CD4-positive, CD25-positive, alpha-beta regulatory T cell (primary cell): Measurements from ENCODE around the gene CTDNEP1. TPM values are rescaled to one million over a fixed set of nuclear protein-coding genes. Genes with fewer than 3 reads are reported as not detected.

ENCODE experiments used
- polyA plus RNA-seq, 4 donors: library from polyadenylated mRNA; unstranded; fragments of 300-500 nt; fragmentation: Illumina TruSeq; gene quantifications; one replicate each; pipeline ENCODE4 v1.2.3, GENCODE V29; 2021
- total RNA-seq: library from RNA; stranded (reverse); gene quantifications from one replicate; pipeline ENCODE4 v1.2.3, GENCODE V29; 2022

Gene CTDNEP1
- total and polyA plus RNA-seq, 5 donors from 2014 or later = 33.0 to 114 (median 39.3) TPM

Other genes with a start within 250 kb of the CTDNEP1 start
Only the 30 nearest of the 35 such genes appear.
- gene SLC16A13, start 215.7 kb downstream of the CTDNEP1 start, total RNA-seq = 3.8 TPM
- gene SLC16A13, start 215.7 kb downstream of the CTDNEP1 start, polyA plus RNA-seq = 1 to 10 TPM; 1.1 to 1.9 (median 1.5) TPM
- 0.39 TPM for gene SLC16A11, start 207.6 kb downstream of the CTDNEP1 start, total RNA-seq
- gene SLC16A11, start 207.6 kb downstream of the CTDNEP1 start, polyA plus RNA-seq = 1 to 10 TPM in 1 of 4 donors, under 1 TPM in 2, not detected in 1; 0.30 to 1.2 (median 0.67) TPM
- not detected for gene CLEC10A, start 171.5 kb downstream of the CTDNEP1 start, total RNA-seq
- gene CLEC10A, start 171.5 kb downstream of the CTDNEP1 start, polyA plus RNA-seq = not detected
- not detected for gene ASGR2, start 136.9 kb downstream of the CTDNEP1 start, total RNA-seq
- not detected for gene ASGR2, start 136.9 kb downstream of the CTDNEP1 start, polyA plus RNA-seq
- gene ASGR1, start 72.4 kb downstream of the CTDNEP1 start, total RNA-seq = not detected
- gene ASGR1, start 72.4 kb downstream of the CTDNEP1 start, polyA plus RNA-seq = under 1 TPM in 1 of 4 donors, not detected in 3; 0.24 TPM
- 2.9 TPM for gene DLG4, start 31.9 kb downstream of the CTDNEP1 start, total RNA-seq
- under 1 TPM; 0.22 to 0.73 (median 0.42) TPM for gene DLG4, start 31.9 kb downstream of the CTDNEP1 start, polyA plus RNA-seq
- gene ACADVL, start 31.8 kb downstream of the CTDNEP1 start, total RNA-seq = 277 TPM
- 10 to 100 TPM; 73.6 to 92.3 (median 84.9) TPM for gene ACADVL, start 31.8 kb downstream of the CTDNEP1 start, polyA plus RNA-seq
- 35.8 TPM for gene DVL2, start 17.2 kb downstream of the CTDNEP1 start, total RNA-seq
- gene DVL2, start 17.2 kb downstream of the CTDNEP1 start, polyA plus RNA-seq = 10 to 100 TPM; 10.5 to 19.4 (median 15.7) TPM
- 16.0 TPM for gene PHF23, start 12.3 kb downstream of the CTDNEP1 start, total RNA-seq
- gene PHF23, start 12.3 kb downstream of the CTDNEP1 start, polyA plus RNA-seq = 10 to 100 TPM; 17.0 to 24.8 (median 21.2) TPM
- gene GABARAP, start 9.3 kb downstream of the CTDNEP1 start, total RNA-seq = 227 TPM
- 1,000 to 10,000 TPM in 2 of 4 donors, 100 to 1,000 TPM in 2; 939 to 1,205 (median 986) TPM for gene GABARAP, start 9.3 kb downstream of the CTDNEP1 start, polyA plus RNA-seq
- 31.6 TPM for gene ELP5, start 481 bp upstream of the CTDNEP1 start, total RNA-seq
- 10 to 100 TPM; 54.5 to 74.0 (median 59.0) TPM for gene ELP5, start 481 bp upstream of the CTDNEP1 start, polyA plus RNA-seq
- gene CLDN7, start 10.7 kb upstream of the CTDNEP1 start, total RNA-seq = not detected
- gene CLDN7, start 10.7 kb upstream of the CTDNEP1 start, polyA plus RNA-seq = 1 to 10 TPM in 2 of 4 donors, under 1 TPM in 2; 0.55 to 2.0 (median 1.3) TPM
- gene SLC2A4, start 30.0 kb upstream of the CTDNEP1 start, total RNA-seq = not detected
- not detected for gene SLC2A4, start 30.0 kb upstream of the CTDNEP1 start, polyA plus RNA-seq
- gene YBX2, start 42.9 kb upstream of the CTDNEP1 start, total RNA-seq = not detected
- not detected for gene YBX2, start 42.9 kb upstream of the CTDNEP1 start, polyA plus RNA-seq
- 485 TPM for gene EIF5A, start 55.9 kb upstream of the CTDNEP1 start, total RNA-seq
- 100 to 1,000 TPM; 210 to 631 (median 398) TPM for gene EIF5A, start 55.9 kb upstream of the CTDNEP1 start, polyA plus RNA-seq
- gene GPS2, start 63.6 kb upstream of the CTDNEP1 start, total RNA-seq = 129 TPM
- gene GPS2, start 63.6 kb upstream of the CTDNEP1 start, polyA plus RNA-seq = 100 to 1,000 TPM in 2 of 4 donors, 10 to 100 TPM in 2; 79.3 to 107 (median 96.5) TPM
- 39.5 TPM for gene NEURL4, start 77.6 kb upstream of the CTDNEP1 start, total RNA-seq
- 1 to 10 TPM in 2 of 4 donors, under 1 TPM in 2; 0.27 to 1.2 (median 0.83) TPM for gene NEURL4, start 77.6 kb upstream of the CTDNEP1 start, polyA plus RNA-seq
- gene ACAP1, start 84.8 kb upstream of the CTDNEP1 start, total RNA-seq = 723 TPM
- gene ACAP1, start 84.8 kb upstream of the CTDNEP1 start, polyA plus RNA-seq = 100 to 1,000 TPM; 194 to 259 (median 213) TPM
- 1.3 TPM for gene KCTD11, start 100.4 kb upstream of the CTDNEP1 start, total RNA-seq
- 1 to 10 TPM; 2.6 to 4.0 (median 2.9) TPM for gene KCTD11, start 100.4 kb upstream of the CTDNEP1 start, polyA plus RNA-seq
- gene TMEM95, start 103.4 kb upstream of the CTDNEP1 start, total RNA-seq = not detected
- not detected for gene TMEM95, start 103.4 kb upstream of the CTDNEP1 start, polyA plus RNA-seq
- 4.8 TPM for gene TNK1, start 129.4 kb upstream of the CTDNEP1 start, total RNA-seq
- gene TNK1, start 129.4 kb upstream of the CTDNEP1 start, polyA plus RNA-seq = 1 to 10 TPM in 3 of 4 donors, under 1 TPM in 1; 0.42 to 3.8 (median 1.4) TPM
- 113 TPM for gene PLSCR3, start 142.8 kb upstream of the CTDNEP1 start, total RNA-seq
- gene PLSCR3, start 142.8 kb upstream of the CTDNEP1 start, polyA plus RNA-seq = 100 to 1,000 TPM; 148 to 174 (median 153) TPM
- gene TMEM256, start 152.4 kb upstream of the CTDNEP1 start, total RNA-seq = 23.0 TPM
- gene TMEM256, start 152.4 kb upstream of the CTDNEP1 start, polyA plus RNA-seq = 10 to 100 TPM; 64.9 to 80.9 (median 66.7) TPM
- 3.6 TPM for gene NLGN2, start 156.1 kb upstream of the CTDNEP1 start, total RNA-seq
- gene NLGN2, start 156.1 kb upstream of the CTDNEP1 start, polyA plus RNA-seq = not detected
- not detected for gene SPEM1, start 168.6 kb upstream of the CTDNEP1 start, total RNA-seq
- gene SPEM1, start 168.6 kb upstream of the CTDNEP1 start, polyA plus RNA-seq = not detected
- not detected for gene SPEM2, start 173.9 kb upstream of the CTDNEP1 start, total RNA-seq
- not detected for gene SPEM2, start 173.9 kb upstream of the CTDNEP1 start, polyA plus RNA-seq
- gene SPEM3, start 177.1 kb upstream of the CTDNEP1 start, total RNA-seq = not detected
- not detected for gene SPEM3, start 177.1 kb upstream of the CTDNEP1 start, polyA plus RNA-seq
- gene TMEM102, start 183.7 kb upstream of the CTDNEP1 start, total RNA-seq = 16.8 TPM
- gene TMEM102, start 183.7 kb upstream of the CTDNEP1 start, polyA plus RNA-seq = 10 to 100 TPM; 22.3 to 28.4 (median 24.2) TPM
- gene FGF11, start 187.8 kb upstream of the CTDNEP1 start, total RNA-seq = 3.3 TPM
- gene FGF11, start 187.8 kb upstream of the CTDNEP1 start, polyA plus RNA-seq = under 1 TPM in 3 of 4 donors, not detected in 1; 0.07 to 0.27 (median 0.18) TPM
- 7.6 TPM for gene CHRNB1, start 193.3 kb upstream of the CTDNEP1 start, total RNA-seq
- gene CHRNB1, start 193.3 kb upstream of the CTDNEP1 start, polyA plus RNA-seq = 10 to 100 TPM; 18.0 to 28.7 (median 27.0) TPM